Body of pancreas (tissue), 4 donors: ENCODE results near the gene PTP4A2. TPM values are rescaled to one million over a fixed set of nuclear protein-coding genes. Genes with fewer than 3 reads are reported as not detected.

Experiments
- ATAC-seq: fragments of 150-250 bp; one replicate; pipeline ENCODE4 v1.9.1; 2016
- DNase-seq, 4 donors: peaks; one replicate each; pipeline ENCODE4 v3.0.0-alpha.2; 2019
- H3K27ac ChIP-seq, 4 donors: fragments of 200-600 bp; sonication (generic); 1 replicate in 3 of 4; 2 replicates in 1 of 4; pipeline versions ENCODE4 v1.5.1 to v1.6.1; 2016 to 2019; ENCODE audit warnings: mild to moderate bottlenecking in 1 of 4, mixed read lengths in 1 of 4, moderate library complexity in 1 of 4
- H3K27me3 ChIP-seq, 2 donors: fragments of 200-600 bp; sonication (generic); one replicate each; pipeline ENCODE4 v1.6.0; 2016; ENCODE audit warnings: mild to moderate bottlenecking in 1 of 2
- H3K36me3 ChIP-seq, 2 donors: fragments of 200-600 bp; sonication (generic); replicated peaks in 1 of 2; 2 replicates each; pipeline ENCODE4 v1.5.1; 2016; ENCODE audit warnings: low read depth in 2 of 2; ENCODE audit not compliant: insufficient read depth in 1 of 2
- H3K4me1 ChIP-seq: fragments of 200-600 bp; sonication (generic); one replicate; pipeline ENCODE4 v1.6.0; 2016
- H3K4me3 ChIP-seq, 2 donors: fragments of 200-600 bp; sonication (generic); 1 replicate in 1 of 2; 2 replicates in 1 of 2; pipeline ENCODE4 v1.5.1; 2016 to 2019
- H3K9me3 ChIP-seq, 3 donors: fragments of 200-600 bp; sonication (generic); 1 replicate in 2 of 3; 2 replicates in 1 of 3; pipeline ENCODE4 v1.5.1; 2016
- CTCF ChIP-seq, 7 experiments: fragments of 450-650 bp in 4 of 7; fragments of 200-600 bp in 3 of 7; sonication (generic) in 3 of 7; IDR thresholded peaks; one replicate each; pipeline ENCODE4 v1.5.1; 2016 to 2019; ENCODE audit warnings: antibody characterized with exemption in 7 of 7
- POLR2A ChIP-seq, 3 donors: fragments of 450-650 bp; IDR thresholded peaks; one replicate each; pipeline ENCODE4 v1.6.1; 2016; ENCODE audit warnings: antibody characterized with exemption in 3 of 3, mild to moderate bottlenecking in 2 of 3
- WGBS, 2 donors: methylation state at CpG; one replicate each; pipeline ENCODE4 v1.1.5; 2017; 5-methylcytosine and 5-hydroxymethylcytosine counted together
- intact Hi-C: fragments of 100-400 bp; cut with DNase I; formaldehyde crosslinking; loops from one replicate; pipeline ENCODE4 v1.15.1; 2023
- total RNA-seq, 2 donors: library from RNA; depleted of rRNA; stranded (reverse); fragments of >200 nt; gene quantifications; one replicate each; pipeline ENCODE4 v1.1.0, GENCODE V29; 2016

Gene PTP4A2
- total RNA-seq, result 100 to 1,000 TPM in 1 of 2 donors, 10 to 100 TPM in 1; 79.6 to 103 TPM

- DNase-seq (peak; percentile 95 to 96 (median 96)), ATAC-seq (peak; percentile 92)
- intact Hi-C loops, result no loop called here
- H3K9me3 ChIP-seq, result no peaks in the 10 kb centered on the region
- H3K4me1 ChIP-seq, result peaks cover 62% of the 10 kb centered on the region
- H3K4me3 ChIP-seq, result peak within 1 kb of the TSS; percentile 62 to 63
- H3K27me3 ChIP-seq, result no peaks in the 10 kb centered on the region
- peak within 1 kb of the TSS; percentile 95 to 99 (median 97) for H3K27ac ChIP-seq
- H3K36me3 ChIP-seq, result no peaks in the 10 kb centered on the region
- TF ChIP-seq CTCF (IDR thresholded peaks at IDR 0.05), result peak in 4 of 7 experiments; percentile 55 to 98 (median 85)
- TF ChIP-seq POLR2A (IDR thresholded peaks at IDR 0.05), result peak; percentile 20 to 87 (median 46)
- 1 to 17% methylated on average over 3 to 76 of the region's 82 CpGs for whole genome bisulfite sequencing, 2 donors
Measured at GRCh38 chr1:31938184-31938975, at the start of gene PTP4A2. PTP4A2 (minus strand) TSS chr1:31938368; CDS start chr1:31919065, 19,303 bp downstream.

GRCh38 chr1:31987135-31987619, 49.0 kb upstream of the PTP4A2 start:
- no peak for DNase-seq
- WGBS, 2 donors, result 41 to 47% methylated on average over 5 to 9 of the region's 9 CpGs
- H3K27me3 ChIP-seq, result no peaks in the 10 kb centered on the region

GRCh38 chr1:31985430-31985829, 47.3 kb upstream of the PTP4A2 start:
- Histone ChIP-seq H3K27me3 (no peaks in the 10 kb centered on the region), H3K9me3 (no peaks in the 10 kb centered on the region), H3K36me3 (no peaks in the 10 kb centered on the region), H3K27ac (no peak overlapping the region), H3K4me3 (no peak overlapping the region), H3K4me1 (no peaks in the 10 kb centered on the region)
- no peak for TF ChIP-seq POLR2A (IDR thresholded peaks at IDR 0.05)
- DNase-seq, result no peak
- intact Hi-C loops, result no loop called here
- 47 to 53% methylated on average over 4 of the region's 4 CpGs for WGBS, 2 donors
- ATAC-seq, result no peak

More at GRCh38 chr1:31987135-31987619, 49.0 kb upstream of the PTP4A2 start:
- no peak overlapping the region for H3K4me3 ChIP-seq
- TF ChIP-seq POLR2A (IDR thresholded peaks at IDR 0.05) (no peak), CTCF (IDR thresholded peaks at IDR 0.05) (no peak)
- no peak overlapping the region for H3K27ac ChIP-seq
- no peaks in the 10 kb centered on the region for H3K36me3 ChIP-seq
- no peak for ATAC-seq
- intact Hi-C loops, result no loop called here
- no peaks in the 10 kb centered on the region for H3K4me1 ChIP-seq
- no peaks in the 10 kb centered on the region for H3K9me3 ChIP-seq

- ATAC-seq, result no peak
- no peak for TF ChIP-seq CTCF (IDR thresholded peaks at IDR 0.05)
- no peak for TF ChIP-seq POLR2A (IDR thresholded peaks at IDR 0.05)
- no peak for DNase-seq
- Histone ChIP-seq H3K36me3 (no peaks in the 10 kb centered on the region), H3K27me3 (no peaks in the 10 kb centered on the region), H3K27ac (no peak overlapping the region), H3K9me3 (no peaks in the 10 kb centered on the region), H3K4me1 (no peaks in the 10 kb centered on the region), H3K4me3 (no peak overlapping the region)
- 86 to 97% methylated on average over 6 of the region's 6 CpGs for WGBS, 2 donors
- intact Hi-C loops, result no loop called here
Measured at GRCh38 chr1:31984419-31985347, 46.5 kb upstream of the PTP4A2 start.

- ATAC-seq (no peak), DNase-seq (no peak)
- H3K4me1 ChIP-seq, result no peaks in the 10 kb centered on the region
- intact Hi-C loops, result no loop called here
- H3K4me3 ChIP-seq, result no peak overlapping the region
- no peaks in the 10 kb centered on the region for H3K9me3 ChIP-seq
- TF ChIP-seq CTCF (IDR thresholded peaks at IDR 0.05), result no peak
- H3K36me3 ChIP-seq, result no peaks in the 10 kb centered on the region
- no peak overlapping the region for H3K27ac ChIP-seq
- H3K27me3 ChIP-seq, result no peaks in the 10 kb centered on the region
- 63% methylated on average over 3 of the region's 3 CpGs for WGBS, 2 donors
Measured at GRCh38 chr1:31981972-31982371, 43.8 kb upstream of the PTP4A2 start.
